ENCODE data around the gene FAM78B. TPM values are rescaled to one million over a fixed set of nuclear protein-coding genes. Genes with fewer than 3 reads are reported as not detected.

FAM78B gene
- total RNA-seq, 1 experiment from 2014 or later: not detected

DNA sequence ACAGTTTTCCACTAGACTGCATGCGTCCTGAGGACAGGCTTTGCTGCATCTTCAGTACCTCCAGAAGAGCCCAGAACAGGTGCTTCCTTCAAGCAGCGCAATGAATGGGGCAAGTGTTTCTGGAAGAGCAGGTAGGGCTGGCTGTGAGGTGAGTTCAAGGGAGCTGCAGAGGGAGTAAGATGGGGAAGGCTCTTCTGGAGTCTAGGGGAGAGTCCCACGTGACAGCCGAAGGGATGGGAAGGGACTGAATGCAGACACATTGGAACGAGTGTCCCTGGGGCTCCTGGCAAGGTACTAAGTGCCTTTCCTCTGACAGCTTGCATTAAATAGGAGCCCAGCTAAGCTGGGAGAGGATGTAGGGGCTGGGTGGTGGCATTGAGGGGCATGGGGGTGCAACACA lies 84.2 kb downstream of the FAM78B start:
- TF ChIP-seq, protein P1, sequence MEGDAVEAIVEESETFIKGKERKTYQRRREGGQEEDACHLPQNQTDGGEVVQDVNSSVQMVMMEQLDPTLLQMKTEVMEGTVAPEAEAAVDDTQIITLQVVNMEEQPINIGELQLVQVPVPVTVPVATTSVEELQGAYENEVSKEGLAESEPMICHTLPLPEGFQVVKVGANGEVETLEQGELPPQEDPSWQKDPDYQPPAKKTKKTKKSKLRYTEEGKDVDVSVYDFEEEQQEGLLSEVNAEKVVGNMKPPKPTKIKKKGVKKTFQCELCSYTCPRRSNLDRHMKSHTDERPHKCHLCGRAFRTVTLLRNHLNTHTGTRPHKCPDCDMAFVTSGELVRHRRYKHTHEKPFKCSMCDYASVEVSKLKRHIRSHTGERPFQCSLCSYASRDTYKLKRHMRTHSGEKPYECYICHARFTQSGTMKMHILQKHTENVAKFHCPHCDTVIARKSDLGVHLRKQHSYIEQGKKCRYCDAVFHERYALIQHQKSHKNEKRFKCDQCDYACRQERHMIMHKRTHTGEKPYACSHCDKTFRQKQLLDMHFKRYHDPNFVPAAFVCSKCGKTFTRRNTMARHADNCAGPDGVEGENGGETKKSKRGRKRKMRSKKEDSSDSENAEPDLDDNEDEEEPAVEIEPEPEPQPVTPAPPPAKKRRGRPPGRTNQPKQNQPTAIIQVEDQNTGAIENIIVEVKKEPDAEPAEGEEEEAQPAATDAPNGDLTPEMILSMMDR (IDR thresholded peaks at IDR 0.05; ENCODE audit: insufficient read depth in 1 of 2, low read depth in 1 of 2, low read length in 1 of 2, severe bottlenecking in 1 of 2, unreplicated experiment in 1 of 2): no peak
- Mint-ChIP-seq H3K27me3 (ENCODE audit: insufficient read depth, unreplicated experiment) (peaks cover 3% of the 10 kb centered on the region), H3K27ac (ENCODE audit: unreplicated experiment) (no peak overlapping the region), H3K36me3 (ENCODE audit: insufficient read depth, unreplicated experiment) (no peaks in the 10 kb centered on the region), H3K4me1 (ENCODE audit: low read depth, unreplicated experiment) (no peaks in the 10 kb centered on the region), H3K4me3 (ENCODE audit: unreplicated experiment) (no peak overlapping the region), H3K9me3 (ENCODE audit: unreplicated experiment) (no peaks in the 10 kb centered on the region)
- H3K4me3 ChIP-seq (ENCODE audit: low read depth, low read length): no peak overlapping the region
- H3K4me1 ChIP-seq: no peaks in the 10 kb centered on the region
- H3K9me3 ChIP-seq: no peaks in the 10 kb centered on the region
- intact Hi-C loops (cut with micrococcal nuclease; ENCODE audit: unreplicated experiment): no loop called here
- no peaks in the 10 kb centered on the region for H3K36me3 ChIP-seq (ENCODE audit: control insufficient read depth, insufficient read depth, low read length)
- no peak for DNase-seq
- BruUV-seq (replicated peaks): no TSS peak
- H3K27me3 ChIP-seq (replicated peaks; ENCODE audit: control insufficient read depth, insufficient read depth, low read length): no peaks in the 10 kb centered on the region
- POLR2A ChIA-PET: no interaction called here
- CTCF ChIA-PET: no interaction called here

DNA sequence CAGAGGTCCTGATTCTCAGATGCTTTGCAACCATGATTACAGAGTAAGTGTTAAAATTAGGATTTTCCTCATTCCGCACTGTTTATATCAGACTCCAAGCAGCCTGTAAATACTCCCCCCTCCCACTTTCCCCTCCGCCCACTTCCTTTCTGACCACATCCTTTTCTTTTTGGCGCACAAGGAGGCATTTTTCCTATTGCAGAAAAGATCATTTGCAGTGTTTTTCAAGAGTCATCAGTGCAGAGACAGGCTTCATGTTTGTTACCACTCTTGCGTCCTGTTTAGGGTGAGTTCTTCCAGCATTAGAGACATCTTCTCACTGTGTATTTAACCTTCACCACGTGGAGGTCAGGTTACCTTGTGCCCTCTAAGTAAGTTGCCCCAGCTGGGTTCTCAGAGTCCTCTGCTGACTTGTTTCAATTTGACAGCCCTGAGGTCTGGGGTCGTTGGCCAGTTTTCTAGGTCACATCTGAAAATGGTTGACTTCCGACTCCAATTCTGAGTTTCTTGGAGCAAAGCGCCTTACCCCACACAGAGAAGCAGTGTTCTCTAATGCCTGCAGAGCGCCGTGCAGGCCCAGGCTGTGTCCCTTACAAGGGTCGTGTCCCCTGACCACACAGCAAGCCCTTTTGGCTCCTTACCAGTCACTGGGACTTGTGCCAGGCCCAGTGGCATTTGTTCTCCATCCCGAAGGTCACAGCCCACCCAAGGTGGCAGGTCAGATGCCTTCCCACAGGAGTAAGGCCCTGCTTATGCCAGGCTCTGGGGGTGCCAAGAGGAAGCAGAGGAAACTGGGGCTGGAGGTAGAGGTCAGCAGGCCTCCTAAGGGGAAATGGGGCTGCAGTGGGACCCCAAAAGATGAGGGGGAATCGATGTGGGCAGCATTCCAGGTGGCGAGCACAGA lies 85.6 kb downstream of the FAM78B start:
- no TSS peak for BruUV-seq (replicated peaks)
- Mint-ChIP-seq H3K27ac (ENCODE audit: unreplicated experiment) (no peak overlapping the region), H3K4me1 (ENCODE audit: low read depth, unreplicated experiment) (no peaks in the 10 kb centered on the region), H3K9me3 (ENCODE audit: unreplicated experiment) (no peaks in the 10 kb centered on the region), H3K36me3 (ENCODE audit: insufficient read depth, unreplicated experiment) (no peaks in the 10 kb centered on the region), H3K27me3 (ENCODE audit: insufficient read depth, unreplicated experiment) (peaks cover 3% of the 10 kb centered on the region), H3K4me3 (ENCODE audit: unreplicated experiment) (no peak overlapping the region)
- intact Hi-C loops (cut with micrococcal nuclease; ENCODE audit: unreplicated experiment): no loop called here
- ChIA-PET POLR2A (no interaction called here), CTCF (no interaction called here)
- no peak for DNase-seq
- H3K36me3 ChIP-seq (ENCODE audit: control insufficient read depth, insufficient read depth, low read length): no peaks in the 10 kb centered on the region
- H3K27me3 ChIP-seq (replicated peaks; ENCODE audit: control insufficient read depth, insufficient read depth, low read length): no peaks in the 10 kb centered on the region
- H3K4me3 ChIP-seq (ENCODE audit: low read depth, low read length): no peak overlapping the region
- TF ChIP-seq, protein P1 (IDR thresholded peaks at IDR 0.05; ENCODE audit: insufficient read depth in 1 of 2, low read depth in 1 of 2, low read length in 1 of 2, severe bottlenecking in 1 of 2, unreplicated experiment in 1 of 2): no peak
- H3K9me3 ChIP-seq: no peaks in the 10 kb centered on the region
- no peaks in the 10 kb centered on the region for H3K4me1 ChIP-seq

DNA sequence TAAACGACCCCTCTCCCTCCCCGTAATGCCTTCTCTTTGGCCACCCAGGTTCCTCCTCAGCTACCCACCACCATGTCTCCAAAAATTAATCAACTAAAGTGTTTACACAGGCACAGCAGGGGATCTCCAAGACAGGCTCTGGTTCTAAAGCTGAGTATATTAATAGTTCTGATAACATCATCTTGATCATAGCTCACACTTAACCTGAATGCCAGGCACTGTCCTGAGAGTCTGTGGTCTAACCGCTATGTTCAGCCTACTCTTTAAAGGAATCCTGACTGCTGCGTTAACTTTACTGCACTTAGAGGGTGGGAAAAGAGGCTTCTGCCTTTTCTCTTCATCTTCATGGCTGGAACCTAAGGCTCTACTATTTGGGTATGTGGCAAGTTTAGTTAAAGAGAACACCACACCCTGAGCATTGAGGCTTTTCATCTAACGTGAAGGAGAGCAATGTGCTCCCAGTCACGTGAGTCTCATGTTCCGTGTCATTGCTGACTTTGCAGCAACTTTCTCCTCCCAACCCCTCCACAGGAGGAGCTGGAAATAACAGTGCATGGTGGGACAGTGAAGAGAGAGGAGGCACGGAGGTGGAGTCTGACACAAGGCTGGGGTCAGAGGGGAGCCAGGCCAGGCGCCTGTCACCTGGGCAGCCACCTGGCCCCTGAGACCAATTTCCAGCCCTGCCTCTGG lies 86.4 kb downstream of the FAM78B start:
- H3K27me3 ChIP-seq (replicated peaks; ENCODE audit: control insufficient read depth, insufficient read depth, low read length): no peaks in the 10 kb centered on the region
- H3K36me3 Mint-ChIP-seq (ENCODE audit: insufficient read depth, unreplicated experiment): no peaks in the 10 kb centered on the region

More for the DNA sequence above, 86.4 kb downstream of the FAM78B start:
- H3K27ac Mint-ChIP-seq (ENCODE audit: unreplicated experiment): no peak overlapping the region
- intact Hi-C loops (cut with micrococcal nuclease; ENCODE audit: unreplicated experiment): no loop called here
- H3K9me3 ChIP-seq: no peaks in the 10 kb centered on the region
- TF ChIP-seq, protein P1 (IDR thresholded peaks at IDR 0.05; ENCODE audit: insufficient read depth in 1 of 2, low read depth in 1 of 2, low read length in 1 of 2, severe bottlenecking in 1 of 2, unreplicated experiment in 1 of 2): no peak
- H3K4me1 Mint-ChIP-seq (ENCODE audit: low read depth, unreplicated experiment): no peaks in the 10 kb centered on the region
- H3K4me3 Mint-ChIP-seq (ENCODE audit: unreplicated experiment): no peak overlapping the region
- no peaks in the 10 kb centered on the region for H3K4me1 ChIP-seq
- no TSS peak for BruUV-seq (replicated peaks)
- CTCF ChIA-PET: no interaction called here
- POLR2A ChIA-PET: no interaction called here
- DNase-seq: no peak
- H3K4me3 ChIP-seq (ENCODE audit: low read depth, low read length): no peak overlapping the region
- H3K9me3 Mint-ChIP-seq (ENCODE audit: unreplicated experiment): no peaks in the 10 kb centered on the region
- H3K27me3 Mint-ChIP-seq (ENCODE audit: insufficient read depth, unreplicated experiment): peaks cover 3% of the 10 kb centered on the region
- no peaks in the 10 kb centered on the region for H3K36me3 ChIP-seq (ENCODE audit: control insufficient read depth, insufficient read depth, low read length)
